Trophoblast cell (in vitro differentiated cells and primary cell): ENCODE data around the gene FYB1.

Experiments used
- DNase-seq, 2 donors: peaks; one replicate each; pipeline ENCODE4 v3.0.0-alpha.2; 2016
- H2AFZ ChIP-seq: 2 replicates; pipeline ENCODE4 v1.6.1; 2013; ENCODE audit warnings: low read length, moderate library complexity, mild to moderate bottlenecking; ENCODE audit not compliant: insufficient read depth, poor library complexity
- H2AK5ac ChIP-seq: 2 replicates; pipeline ENCODE4 v1.6.1; 2013; ENCODE audit warnings: mild to moderate bottlenecking, low read length
- H2BK120ac ChIP-seq: 2 replicates; pipeline ENCODE4 v1.6.1; 2013; ENCODE audit warnings: low read length, mild to moderate bottlenecking, moderate library complexity; ENCODE audit not compliant: insufficient read depth, poor library complexity
- H2BK12ac ChIP-seq: 2 replicates; pipeline ENCODE4 v1.6.1; 2013; ENCODE audit warnings: mild to moderate bottlenecking, low read length, moderate library complexity
- H2BK5ac ChIP-seq: 2 replicates; pipeline ENCODE4 v1.6.1; 2013; ENCODE audit warnings: low read length, low read depth, moderate library complexity, mild to moderate bottlenecking; ENCODE audit not compliant: poor library complexity
- H3K14ac ChIP-seq: 2 replicates; pipeline ENCODE4 v1.6.1; 2013; ENCODE audit warnings: mild to moderate bottlenecking, low read length
- H3K18ac ChIP-seq: 2 replicates; pipeline ENCODE4 v1.6.1; 2013; ENCODE audit warnings: mild to moderate bottlenecking, low read length
- H3K23ac ChIP-seq: 2 replicates; pipeline ENCODE4 v1.6.1; 2013; ENCODE audit warnings: low read length
- H3K27ac ChIP-seq: 2 replicates; pipeline ENCODE4 v1.5.1; 2013; ENCODE audit warnings: low read depth, mild to moderate bottlenecking, inconsistent platforms, low read length, moderate library complexity
- H3K27me3 ChIP-seq: 2 replicates; pipeline ENCODE4 v1.6.1; 2013; ENCODE audit warnings: inconsistent platforms, mild to moderate bottlenecking, low read length, moderate library complexity; ENCODE audit not compliant: insufficient read depth
- H3K36me3 ChIP-seq, 2 experiments: 1 replicate in 1 of 2; 2 replicates in 1 of 2; pipeline ENCODE4 v1.6.1; 2013; ENCODE audit warnings: low read length in 2 of 2, mild to moderate bottlenecking in 2 of 2, moderate library complexity in 1 of 2; ENCODE audit not compliant: insufficient read depth in 2 of 2, control insufficient read depth in 1 of 2
- H3K4ac ChIP-seq: 2 replicates; pipeline ENCODE4 v1.6.1; 2013; ENCODE audit warnings: low read depth, mild to moderate bottlenecking, low read length, moderate library complexity
- H3K4me1 ChIP-seq, 2 experiments: 1 replicate in 1 of 2; 2 replicates in 1 of 2; pipeline ENCODE4 v1.6.1; 2013; ENCODE audit warnings: low read length in 2 of 2, mild to moderate bottlenecking in 2 of 2, moderate library complexity in 1 of 2; ENCODE audit not compliant: insufficient read depth in 2 of 2, control insufficient read depth in 1 of 2
- H3K4me2 ChIP-seq: 2 replicates; pipeline ENCODE4 v1.6.1; 2013; ENCODE audit warnings: inconsistent platforms, mild to moderate bottlenecking, low read length, moderate library complexity
- H3K4me3 ChIP-seq: 2 replicates; pipeline ENCODE4 v1.5.1; 2013; ENCODE audit warnings: mild to moderate bottlenecking, low read depth, low read length, inconsistent platforms
- H3K79me1 ChIP-seq: one replicate; pipeline ENCODE4 v1.6.1; 2013; ENCODE audit warnings: low read length
- H3K79me2 ChIP-seq: 2 replicates; pipeline ENCODE4 v1.6.1; 2013; ENCODE audit warnings: low read length, mild to moderate bottlenecking; ENCODE audit not compliant: control insufficient read depth, insufficient read depth, poor library complexity
- H3K9ac ChIP-seq: 2 replicates; pipeline ENCODE4 v1.6.1; 2013; ENCODE audit warnings: mild to moderate bottlenecking, low read length
- H3K9me3 ChIP-seq: 2 replicates; pipeline ENCODE4 v1.6.1; 2013; ENCODE audit warnings: low read depth, mild to moderate bottlenecking, control low read depth, inconsistent platforms, low read length; ENCODE audit not compliant: insufficient read depth
- H4K12ac ChIP-seq: 2 replicates; pipeline ENCODE4 v1.6.1; 2013; ENCODE audit warnings: low read depth, mild to moderate bottlenecking, low read length, moderate library complexity
- H4K8ac ChIP-seq: 2 replicates; pipeline ENCODE4 v1.6.1; 2013; ENCODE audit warnings: low read depth, mild to moderate bottlenecking, low read length, moderate library complexity
- H4K91ac ChIP-seq: one replicate; pipeline ENCODE4 v1.6.1; 2013; ENCODE audit warnings: low read depth, mild to moderate bottlenecking, low read length, moderate library complexity
- WGBS: extraction: QIAGEN DNeasy Blood & Tissue Kit; methylation state at CpG from one replicate; pipeline ENCODE4 v1.1.7; 2013; ENCODE audit warnings: missing lambda C conversion rate; ENCODE audit not compliant: insufficient read length, insufficient coverage; ENCODE audit errors: extremely low coverage; 5-methylcytosine and 5-hydroxymethylcytosine counted together

Gene FYB1

GRCh38 chr5:39164529-39165402 is 54.6 kb downstream of the FYB1 start:
- Histone ChIP-seq H3K9ac (no peak overlapping the region), H2BK5ac (no peak overlapping the region), H4K12ac (no peak overlapping the region), H4K91ac (no peak overlapping the region), H4K8ac (no peak overlapping the region), H3K27ac (no peak overlapping the region), H3K23ac (no peak overlapping the region), H2AFZ (no peak overlapping the region), H3K36me3 (no peaks in the 10 kb centered on the region), H3K79me1 (no peaks in the 10 kb centered on the region), H3K4ac (no peak overlapping the region), H3K9me3 (no peaks in the 10 kb centered on the region), H3K4me1 (no peaks in the 10 kb centered on the region), H2BK12ac (no peak overlapping the region), H3K14ac (no peak overlapping the region), H3K4me3 (no peak overlapping the region), H2BK120ac (no peak overlapping the region), H3K4me2 (no peak overlapping the region), H2AK5ac (no peak overlapping the region), H3K27me3 (no peaks in the 10 kb centered on the region), H3K18ac (no peak overlapping the region), H3K79me2 (no peaks in the 10 kb centered on the region)
- no CpG with 5 or more reads among the region's 7 CpGs for WGBS
- peak in 1 of 2 donors; percentile 64 for DNase-seq

GRCh38 chr5:39164016-39164415 is 55.3 kb downstream of the FYB1 start:
- no peak overlapping the region for H2AFZ ChIP-seq
- H3K4me1 ChIP-seq: no peaks in the 10 kb centered on the region
- H3K79me1 ChIP-seq: no peaks in the 10 kb centered on the region
- no peak overlapping the region for H4K91ac ChIP-seq
- H3K27ac ChIP-seq: no peak overlapping the region
- H2BK5ac ChIP-seq: no peak overlapping the region
- peak overlapping the region; percentile 47 for H4K8ac ChIP-seq
- H3K36me3 ChIP-seq: no peaks in the 10 kb centered on the region
- H3K4me2 ChIP-seq: no peak overlapping the region
- no peak for DNase-seq
- no CpG with 5 or more reads among the region's 1 CpG for WGBS
- H3K4ac ChIP-seq: no peak overlapping the region
- no peak overlapping the region for H3K18ac ChIP-seq
- H3K14ac ChIP-seq: no peak overlapping the region
- H3K9ac ChIP-seq: no peak overlapping the region
- no peak overlapping the region for H2AK5ac ChIP-seq
- H4K12ac ChIP-seq: no peak overlapping the region
- H3K4me3 ChIP-seq: no peak overlapping the region
- no peaks in the 10 kb centered on the region for H3K9me3 ChIP-seq
- peak overlapping the region; percentile 46 for H3K23ac ChIP-seq
- H3K79me2 ChIP-seq: no peaks in the 10 kb centered on the region
- H3K27me3 ChIP-seq: no peaks in the 10 kb centered on the region
- no peak overlapping the region for H2BK120ac ChIP-seq
- no peak overlapping the region for H2BK12ac ChIP-seq

GRCh38 chr5:39161578-39161977 is 57.8 kb downstream of the FYB1 start:
- no peak overlapping the region for H4K12ac ChIP-seq
- no peak overlapping the region for H3K14ac ChIP-seq
- H2BK5ac ChIP-seq: no peak overlapping the region
- no peak overlapping the region for H3K9ac ChIP-seq
- H3K36me3 ChIP-seq: no peaks in the 10 kb centered on the region
- H3K27me3 ChIP-seq: no peaks in the 10 kb centered on the region
- no peaks in the 10 kb centered on the region for H3K79me2 ChIP-seq
- H3K23ac ChIP-seq: no peak overlapping the region
- no peak overlapping the region for H2BK120ac ChIP-seq
- no peak overlapping the region for H4K8ac ChIP-seq
- H3K4me2 ChIP-seq: no peak overlapping the region
- DNase-seq: no peak
- H3K4me1 ChIP-seq: no peaks in the 10 kb centered on the region
- H3K18ac ChIP-seq: no peak overlapping the region
- H3K27ac ChIP-seq: no peak overlapping the region
- no peaks in the 10 kb centered on the region for H3K79me1 ChIP-seq
- no peaks in the 10 kb centered on the region for H3K9me3 ChIP-seq
- H3K4me3 ChIP-seq: no peak overlapping the region
- H3K4ac ChIP-seq: no peak overlapping the region
- H2BK12ac ChIP-seq: no peak overlapping the region
- H4K91ac ChIP-seq: no peak overlapping the region
- no peak overlapping the region for H2AFZ ChIP-seq
- no peak overlapping the region for H2AK5ac ChIP-seq

- Histone ChIP-seq H2AK5ac (no peak overlapping the region), H3K4me1 (no peaks in the 10 kb centered on the region), H2AFZ (no peak overlapping the region), H3K79me2 (no peaks in the 10 kb centered on the region), H3K4me2 (no peak overlapping the region), H3K4ac (no peak overlapping the region), H3K18ac (no peak overlapping the region), H3K14ac (no peak overlapping the region), H2BK12ac (no peak overlapping the region), H3K23ac (no peak overlapping the region), H2BK5ac (no peak overlapping the region), H3K27ac (no peak overlapping the region), H4K91ac (no peak overlapping the region), H2BK120ac (no peak overlapping the region), H4K8ac (no peak overlapping the region), H3K9me3 (no peaks in the 10 kb centered on the region), H3K36me3 (no peaks in the 10 kb centered on the region), H3K9ac (no peak overlapping the region), H3K4me3 (no peak overlapping the region), H4K12ac (no peak overlapping the region), H3K27me3 (no peaks in the 10 kb centered on the region), H3K79me1 (no peaks in the 10 kb centered on the region)
- no peak for DNase-seq
- WGBS: no CpG with 5 or more reads among the region's 5 CpGs
These were observed 58.7 kb downstream of the FYB1 start for GRCh38 chr5:39160576-39161213.
